ENCODE data around the gene SLC44A4. TPM values are rescaled to one million over a fixed set of nuclear protein-coding genes. Genes with fewer than 3 reads are reported as not detected.
"Not testable (repeated sequence)": the region's sequence is repeated elsewhere in the genome, so short reads cannot be mapped to it uniquely, and the experiment has no call there.

SLC44A4 gene
- total RNA-seq, 1 donor from 2014 or later: 0.52 TPM

- H3K27ac ChIP-seq (ENCODE audit: low read depth, low read length): no peak overlapping the region
- H3K9me3 ChIP-seq (ENCODE audit: control insufficient read depth in 3 of 3, low read length in 3 of 3): no peaks in the 10 kb centered on the region
- no peaks in the 10 kb centered on the region for H3K27me3 ChIP-seq (ENCODE audit: control insufficient read depth in 3 of 3, insufficient read depth in 3 of 3, low read length in 3 of 3)
- no peak overlapping the region for H3K9ac ChIP-seq (ENCODE audit: low read depth in 1 of 3, low read length in 3 of 3)
- H3K36me3 ChIP-seq (ENCODE audit: control insufficient read depth in 3 of 3, insufficient read depth in 3 of 3, low read length in 3 of 3): no peaks in the 10 kb centered on the region
- H3K4me3 ChIP-seq (ENCODE audit: low read length in 3 of 3): no peak overlapping the region
- no peaks in the 10 kb centered on the region for H3K4me1 ChIP-seq (ENCODE audit: control insufficient read depth in 3 of 3, insufficient read depth in 3 of 3, low read length in 3 of 3)
Measured at GRCh38 chr6:31915351-31915750, 36.6 kb upstream of the SLC44A4 start.

GRCh38 chr6:31911826-31912585 lies 33.2 kb upstream of the SLC44A4 start:
- Histone ChIP-seq H3K27ac (ENCODE audit: low read depth, low read length) (no peak overlapping the region), H3K9ac (ENCODE audit: low read depth in 1 of 3, low read length in 3 of 3) (no peak overlapping the region), H3K36me3 (ENCODE audit: control insufficient read depth in 3 of 3, insufficient read depth in 3 of 3, low read length in 3 of 3) (no peaks in the 10 kb centered on the region), H3K9me3 (ENCODE audit: control insufficient read depth in 3 of 3, low read length in 3 of 3) (no peaks in the 10 kb centered on the region), H3K27me3 (ENCODE audit: control insufficient read depth in 3 of 3, insufficient read depth in 3 of 3, low read length in 3 of 3) (no peaks in the 10 kb centered on the region), H3K4me1 (ENCODE audit: control insufficient read depth in 3 of 3, insufficient read depth in 3 of 3, low read length in 3 of 3) (no peaks in the 10 kb centered on the region), H3K4me3 (ENCODE audit: low read length in 3 of 3) (no peak overlapping the region)

- not testable (repeated sequence) for H3K4me3 ChIP-seq (ENCODE audit: low read length in 3 of 3); H3K9ac ChIP-seq (ENCODE audit: low read depth in 1 of 3, low read length in 3 of 3); H3K4me1 ChIP-seq (ENCODE audit: control insufficient read depth in 3 of 3, insufficient read depth in 3 of 3, low read length in 3 of 3); H3K27ac ChIP-seq (ENCODE audit: low read depth, low read length); H3K36me3 ChIP-seq (ENCODE audit: control insufficient read depth in 3 of 3, insufficient read depth in 3 of 3, low read length in 3 of 3); H3K9me3 ChIP-seq (ENCODE audit: control insufficient read depth in 3 of 3, low read length in 3 of 3); H3K27me3 ChIP-seq (ENCODE audit: control insufficient read depth in 3 of 3, insufficient read depth in 3 of 3, low read length in 3 of 3)
Measured at GRCh38 chr6:31909298-31909697, 30.5 kb upstream of the SLC44A4 start.

- no peak overlapping the region for H3K27ac ChIP-seq (ENCODE audit: low read depth, low read length)
- no peak overlapping the region for H3K4me3 ChIP-seq (ENCODE audit: low read length in 3 of 3)
Measured at GRCh38 chr6:31908791-31909190, 30.0 kb upstream of the SLC44A4 start.

GRCh38 chr6:31908255-31908654 lies 29.5 kb upstream of the SLC44A4 start:
- not testable (repeated sequence) for H3K36me3 ChIP-seq (ENCODE audit: control insufficient read depth in 3 of 3, insufficient read depth in 3 of 3, low read length in 3 of 3); H3K27me3 ChIP-seq (ENCODE audit: control insufficient read depth in 3 of 3, insufficient read depth in 3 of 3, low read length in 3 of 3); H3K27ac ChIP-seq (ENCODE audit: low read depth, low read length); H3K9ac ChIP-seq (ENCODE audit: low read depth in 1 of 3, low read length in 3 of 3); H3K4me1 ChIP-seq (ENCODE audit: control insufficient read depth in 3 of 3, insufficient read depth in 3 of 3, low read length in 3 of 3); H3K4me3 ChIP-seq (ENCODE audit: low read length in 3 of 3); H3K9me3 ChIP-seq (ENCODE audit: control insufficient read depth in 3 of 3, low read length in 3 of 3)

More at GRCh38 chr6:31908791-31909190, 30.0 kb upstream of the SLC44A4 start:
- Histone ChIP-seq H3K27me3 (ENCODE audit: control insufficient read depth in 3 of 3, insufficient read depth in 3 of 3, low read length in 3 of 3) (peaks cover 0 to 7% (median 0%) of the 10 kb centered on the region in 3 donors), H3K36me3 (ENCODE audit: control insufficient read depth in 3 of 3, insufficient read depth in 3 of 3, low read length in 3 of 3) (no peaks in the 10 kb centered on the region), H3K4me1 (ENCODE audit: control insufficient read depth in 3 of 3, insufficient read depth in 3 of 3, low read length in 3 of 3) (no peaks in the 10 kb centered on the region), H3K9ac (ENCODE audit: low read depth in 1 of 3, low read length in 3 of 3) (no peak overlapping the region), H3K9me3 (ENCODE audit: control insufficient read depth in 3 of 3, low read length in 3 of 3) (no peaks in the 10 kb centered on the region)

- Histone ChIP-seq H3K9ac (ENCODE audit: low read depth in 1 of 3, low read length in 3 of 3) (no peak overlapping the region), H3K27ac (ENCODE audit: low read depth, low read length) (no peak overlapping the region), H3K27me3 (ENCODE audit: control insufficient read depth in 3 of 3, insufficient read depth in 3 of 3, low read length in 3 of 3) (peaks cover 0 to 7% (median 0%) of the 10 kb centered on the region in 3 donors), H3K36me3 (ENCODE audit: control insufficient read depth in 3 of 3, insufficient read depth in 3 of 3, low read length in 3 of 3) (no peaks in the 10 kb centered on the region), H3K4me1 (ENCODE audit: control insufficient read depth in 3 of 3, insufficient read depth in 3 of 3, low read length in 3 of 3) (peaks cover 6 to 12% (median 7%) of the 10 kb centered on the region in 3 donors), H3K4me3 (ENCODE audit: low read length in 3 of 3) (no peak overlapping the region), H3K9me3 (ENCODE audit: control insufficient read depth in 3 of 3, low read length in 3 of 3) (no peaks in the 10 kb centered on the region)
Measured at GRCh38 chr6:31907158-31907813, 28.5 kb upstream of the SLC44A4 start.

- not testable (repeated sequence) for H3K9me3 ChIP-seq (ENCODE audit: control insufficient read depth in 3 of 3, low read length in 3 of 3); H3K27ac ChIP-seq (ENCODE audit: low read depth, low read length); H3K4me3 ChIP-seq (ENCODE audit: low read length in 3 of 3); H3K36me3 ChIP-seq (ENCODE audit: control insufficient read depth in 3 of 3, insufficient read depth in 3 of 3, low read length in 3 of 3); H3K27me3 ChIP-seq (ENCODE audit: control insufficient read depth in 3 of 3, insufficient read depth in 3 of 3, low read length in 3 of 3); H3K9ac ChIP-seq (ENCODE audit: low read depth in 1 of 3, low read length in 3 of 3)
- H3K4me1 ChIP-seq (ENCODE audit: control insufficient read depth in 3 of 3, insufficient read depth in 3 of 3, low read length in 3 of 3): peaks cover 6 to 13% (median 7%) of the 10 kb centered on the region in 3 donors
Measured at GRCh38 chr6:31906727-31907126, 27.9 kb upstream of the SLC44A4 start.

- peaks cover 0 to 7% (median 0%) of the 10 kb centered on the region in 3 donors for H3K27me3 ChIP-seq (ENCODE audit: control insufficient read depth in 3 of 3, insufficient read depth in 3 of 3, low read length in 3 of 3)
- no peak overlapping the region for H3K27ac ChIP-seq (ENCODE audit: low read depth, low read length)
- no peak overlapping the region for H3K9ac ChIP-seq (ENCODE audit: low read depth in 1 of 3, low read length in 3 of 3)
- H3K36me3 ChIP-seq (ENCODE audit: control insufficient read depth in 3 of 3, insufficient read depth in 3 of 3, low read length in 3 of 3): no peaks in the 10 kb centered on the region
- peaks cover 9 to 14% (median 11%) of the 10 kb centered on the region in 3 donors for H3K4me1 ChIP-seq (ENCODE audit: control insufficient read depth in 3 of 3, insufficient read depth in 3 of 3, low read length in 3 of 3)
- no peaks in the 10 kb centered on the region for H3K9me3 ChIP-seq (ENCODE audit: control insufficient read depth in 3 of 3, low read length in 3 of 3)
- H3K4me3 ChIP-seq (ENCODE audit: low read length in 3 of 3): no peak overlapping the region
Measured at GRCh38 chr6:31906122-31906521, 27.3 kb upstream of the SLC44A4 start.

- no peak overlapping the region for H3K4me3 ChIP-seq (ENCODE audit: low read length in 3 of 3)
- H3K4me1 ChIP-seq (ENCODE audit: control insufficient read depth in 3 of 3, insufficient read depth in 3 of 3, low read length in 3 of 3): peaks cover 13 to 19% (median 16%) of the 10 kb centered on the region in 3 donors
- H3K36me3 ChIP-seq (ENCODE audit: control insufficient read depth in 3 of 3, insufficient read depth in 3 of 3, low read length in 3 of 3): no peaks in the 10 kb centered on the region
- no peaks in the 10 kb centered on the region for H3K9me3 ChIP-seq (ENCODE audit: control insufficient read depth in 3 of 3, low read length in 3 of 3)
- peaks cover 0 to 7% (median 0%) of the 10 kb centered on the region in 3 donors for H3K27me3 ChIP-seq (ENCODE audit: control insufficient read depth in 3 of 3, insufficient read depth in 3 of 3, low read length in 3 of 3)
- H3K9ac ChIP-seq (ENCODE audit: low read depth in 1 of 3, low read length in 3 of 3): no peak overlapping the region
- no peak overlapping the region for H3K27ac ChIP-seq (ENCODE audit: low read depth, low read length)
Measured at GRCh38 chr6:31905041-31905440, 26.2 kb upstream of the SLC44A4 start.

- Histone ChIP-seq H3K9me3 (ENCODE audit: control insufficient read depth in 3 of 3, low read length in 3 of 3) (no peaks in the 10 kb centered on the region), H3K36me3 (ENCODE audit: control insufficient read depth in 3 of 3, insufficient read depth in 3 of 3, low read length in 3 of 3) (no peaks in the 10 kb centered on the region), H3K9ac (ENCODE audit: low read depth in 1 of 3, low read length in 3 of 3) (no peak overlapping the region), H3K27ac (ENCODE audit: low read depth, low read length) (no peak overlapping the region), H3K4me3 (ENCODE audit: low read length in 3 of 3) (no peak overlapping the region), H3K4me1 (ENCODE audit: control insufficient read depth in 3 of 3, insufficient read depth in 3 of 3, low read length in 3 of 3) (peaks cover 13 to 22% (median 16%) of the 10 kb centered on the region in 3 donors), H3K27me3 (ENCODE audit: control insufficient read depth in 3 of 3, insufficient read depth in 3 of 3, low read length in 3 of 3) (peaks cover 0 to 7% (median 0%) of the 10 kb centered on the region in 3 donors)
Measured at GRCh38 chr6:31903957-31904356, 25.2 kb upstream of the SLC44A4 start.
